ENCODE measurements around the gene FAM219A.
"Not testable (repeated sequence)": the region's sequence is repeated elsewhere in the genome, so short reads cannot be mapped to it uniquely, and the experiment has no call there.

FAM219A gene

DNA sequence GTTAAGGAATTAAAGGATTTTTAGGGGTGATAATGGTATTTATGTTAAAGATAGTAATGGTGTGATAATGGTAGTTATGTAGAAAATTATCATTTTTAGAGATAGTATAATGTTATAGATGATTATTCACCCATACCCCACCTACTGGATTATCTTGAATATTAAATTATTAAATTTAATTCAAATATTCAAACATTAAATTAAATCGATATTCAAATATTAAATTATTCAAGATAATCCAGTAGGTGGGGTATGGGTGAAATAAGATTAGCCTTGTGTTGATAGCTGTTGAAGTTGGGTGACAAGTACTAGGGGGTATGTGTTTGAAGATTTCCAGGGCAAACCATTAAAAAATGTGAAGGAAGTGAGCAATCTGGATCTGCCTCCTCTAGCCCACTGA lies 15.6 kb downstream of the FAM219A start:
- no peak for DNase-seq

DNA sequence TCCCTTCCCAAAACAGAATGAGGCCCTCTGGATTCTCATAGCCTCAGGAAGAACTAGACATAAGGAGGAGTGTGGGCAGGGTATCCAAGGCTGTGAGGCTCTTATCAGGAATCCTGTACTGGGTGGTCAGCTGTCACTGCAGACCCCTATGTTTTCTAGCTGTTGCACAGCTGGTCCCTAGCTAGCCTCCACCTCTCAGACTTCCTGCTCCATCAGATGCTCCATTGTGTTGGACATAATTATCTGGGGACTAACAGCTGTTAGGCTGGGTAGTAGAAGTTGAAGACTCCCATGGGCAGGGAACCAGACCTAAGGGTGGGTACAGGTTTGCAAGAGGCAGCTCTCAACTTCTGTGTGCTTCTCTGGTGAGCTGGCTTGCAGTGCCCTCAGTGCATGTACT lies 18.4 kb downstream of the FAM219A start:
- DNase-seq, result no peak

DNA sequence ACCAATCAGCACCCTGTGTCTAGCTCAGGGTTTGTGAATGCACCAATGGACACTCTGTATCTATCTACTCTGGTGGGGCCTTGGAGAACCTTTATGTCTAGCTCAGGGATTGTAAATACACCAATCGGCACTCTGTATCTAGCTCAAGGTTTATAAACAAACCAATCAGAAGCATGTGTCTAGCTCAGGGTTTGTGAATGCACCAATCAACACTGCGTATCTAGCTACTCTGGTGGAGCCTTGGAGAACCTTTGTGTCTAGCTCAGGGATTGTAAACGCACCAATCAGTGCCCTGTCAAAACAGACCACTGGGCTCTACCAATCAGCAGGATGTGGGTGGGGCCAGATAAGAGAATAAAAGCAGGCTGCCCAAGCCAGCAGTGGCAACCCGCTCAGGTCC lies 19.9 kb downstream of the FAM219A start:
- DNase-seq, result not testable (repeated sequence)

DNA sequence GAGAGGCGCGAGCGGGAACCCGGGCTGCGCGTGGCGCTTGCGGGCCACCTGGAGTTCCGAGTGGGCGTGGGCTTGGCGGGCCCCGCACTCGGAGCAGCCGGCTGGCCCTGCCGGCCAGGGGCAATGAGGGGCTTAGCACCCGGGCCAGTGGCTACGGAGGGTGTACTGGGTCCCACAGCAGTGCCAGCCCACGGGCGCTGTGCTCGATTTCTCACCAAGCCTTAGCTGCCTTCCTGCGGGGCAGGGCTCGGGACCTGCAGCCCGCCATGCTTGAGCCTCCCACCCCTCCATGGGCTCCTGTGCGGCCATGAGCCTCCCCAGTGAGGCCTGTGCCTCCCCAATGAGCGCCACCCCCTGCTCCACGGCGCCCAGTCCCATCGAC lies 20.5 kb downstream of the FAM219A start:
- not testable (repeated sequence) for DNase-seq

DNA sequence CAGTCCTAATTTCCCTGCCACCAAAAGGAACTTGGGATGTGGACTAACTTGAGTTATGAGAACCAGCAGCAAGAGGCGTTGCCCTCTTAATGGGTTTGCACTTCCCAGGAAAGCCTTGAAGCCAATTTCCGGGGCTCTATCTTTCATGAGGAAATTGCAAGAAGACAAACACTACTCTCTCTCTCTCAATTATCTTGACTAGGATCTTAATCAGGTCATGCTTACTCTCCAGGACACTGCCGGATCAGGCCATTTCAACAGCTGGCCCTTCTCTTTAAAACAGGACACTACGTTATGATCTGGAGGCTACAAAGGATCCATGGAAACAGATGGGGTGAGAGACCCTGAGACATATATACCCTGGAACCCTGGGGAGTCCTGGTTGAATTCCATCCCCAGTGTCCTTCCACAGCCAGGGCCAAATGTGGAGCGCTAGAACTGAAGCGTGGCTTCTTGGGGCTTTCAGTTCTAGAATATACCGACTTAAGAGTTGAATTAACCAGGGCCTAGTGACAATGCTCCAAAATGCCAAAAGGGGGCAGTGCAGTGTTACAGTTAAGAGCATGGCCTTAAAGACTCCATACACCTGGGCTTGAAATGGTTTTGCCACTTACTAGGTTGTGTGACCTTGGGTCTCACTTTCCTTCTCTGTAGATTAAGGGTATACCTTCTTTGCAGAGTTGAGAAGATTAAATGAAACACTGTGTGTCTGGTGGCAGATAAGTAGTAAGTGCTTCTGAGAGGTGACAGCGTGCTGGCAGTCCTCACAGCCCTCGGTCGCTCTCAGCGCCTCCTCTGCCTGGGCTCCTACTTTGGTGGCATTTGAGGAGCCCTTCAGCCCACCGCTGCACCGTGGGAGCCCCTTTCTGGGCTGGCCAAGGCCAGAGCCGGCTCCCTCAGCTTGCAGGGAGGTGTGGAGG lies 21.1 kb downstream of the FAM219A start:
- peak; percentile 21 to 37 for DNase-seq

DNA sequence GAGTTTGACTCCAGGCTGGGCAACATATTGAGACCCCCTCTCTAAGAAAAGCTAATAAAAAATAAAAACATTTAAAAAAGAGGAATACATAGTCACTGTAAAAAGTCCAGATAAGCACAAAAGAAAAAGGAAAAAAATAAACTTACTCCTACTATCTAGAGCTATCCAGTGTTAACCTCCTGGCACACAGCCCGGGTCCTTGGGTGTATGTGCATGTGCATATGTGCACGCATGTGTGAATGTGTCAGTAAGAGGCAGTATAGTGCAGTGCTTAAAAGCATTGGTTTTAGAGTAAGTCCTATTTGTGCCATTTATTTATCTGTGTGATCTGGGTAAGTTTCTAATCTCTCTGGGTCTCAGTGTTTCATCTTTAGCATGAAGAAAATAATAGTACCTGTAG lies 26.7 kb downstream of the FAM219A start:
- DNase-seq, result no peak

DNA sequence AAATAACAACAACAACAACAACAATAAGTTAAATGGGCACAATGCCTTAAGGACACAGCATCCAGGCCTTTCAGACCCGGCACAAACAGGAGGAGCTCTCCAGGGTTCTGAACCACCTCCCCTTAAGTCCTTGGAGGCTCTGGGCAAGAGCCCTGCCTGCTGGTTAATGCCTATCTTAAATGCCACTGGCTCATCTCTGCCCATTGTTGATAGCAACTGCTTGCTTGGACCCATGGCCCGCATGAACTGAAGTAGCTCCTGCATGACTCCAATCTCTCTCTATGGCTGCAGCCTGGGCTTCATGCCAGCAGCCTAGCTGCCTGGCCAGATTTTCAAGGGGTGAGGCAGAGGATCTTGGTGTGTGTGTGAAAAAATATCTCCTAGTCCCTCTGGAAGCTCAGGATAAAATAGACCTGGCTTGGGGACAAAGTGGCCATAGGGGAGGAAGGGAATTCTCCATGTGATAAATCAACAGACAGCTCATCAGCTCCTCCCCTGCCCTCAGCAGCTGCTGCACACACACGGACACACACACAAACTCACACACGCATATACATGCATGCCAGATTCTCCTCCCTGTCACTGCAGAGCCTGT lies 27.4 kb downstream of the FAM219A start:
- DNase-seq, result no peak

DNA sequence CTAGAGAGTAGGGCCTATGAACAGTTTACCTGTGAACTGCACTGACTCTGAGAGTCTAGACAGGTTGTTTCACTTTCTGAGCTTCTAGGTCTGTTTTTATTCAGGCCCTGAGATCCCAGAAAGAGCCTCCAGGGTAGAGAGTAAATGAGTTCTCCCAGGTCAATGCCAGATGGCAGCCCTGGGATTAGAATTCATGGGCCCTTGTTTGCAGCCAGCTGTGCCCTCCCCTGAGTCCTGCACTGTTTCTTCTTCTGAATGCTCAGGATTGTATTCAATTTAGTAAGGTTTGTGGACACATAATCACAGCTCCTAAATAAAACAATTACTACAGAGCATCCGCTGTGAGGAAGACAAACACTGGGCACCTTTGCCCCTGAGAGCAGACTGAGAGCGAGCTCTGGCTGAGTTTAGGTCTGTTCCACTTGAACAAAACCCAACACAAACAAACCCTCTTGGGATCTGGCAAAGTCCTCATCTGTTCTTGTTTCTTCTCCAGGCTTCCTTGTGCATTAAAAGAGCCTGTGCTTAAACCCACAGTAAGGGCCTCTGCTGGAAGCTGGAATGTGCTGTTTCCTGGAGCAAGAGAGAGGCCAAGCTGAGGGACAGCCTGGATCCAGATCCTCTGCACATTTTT lies 29.9 kb downstream of the FAM219A start:
- DNase-seq, result peak in 1 of 2 donors; percentile 35

DNA sequence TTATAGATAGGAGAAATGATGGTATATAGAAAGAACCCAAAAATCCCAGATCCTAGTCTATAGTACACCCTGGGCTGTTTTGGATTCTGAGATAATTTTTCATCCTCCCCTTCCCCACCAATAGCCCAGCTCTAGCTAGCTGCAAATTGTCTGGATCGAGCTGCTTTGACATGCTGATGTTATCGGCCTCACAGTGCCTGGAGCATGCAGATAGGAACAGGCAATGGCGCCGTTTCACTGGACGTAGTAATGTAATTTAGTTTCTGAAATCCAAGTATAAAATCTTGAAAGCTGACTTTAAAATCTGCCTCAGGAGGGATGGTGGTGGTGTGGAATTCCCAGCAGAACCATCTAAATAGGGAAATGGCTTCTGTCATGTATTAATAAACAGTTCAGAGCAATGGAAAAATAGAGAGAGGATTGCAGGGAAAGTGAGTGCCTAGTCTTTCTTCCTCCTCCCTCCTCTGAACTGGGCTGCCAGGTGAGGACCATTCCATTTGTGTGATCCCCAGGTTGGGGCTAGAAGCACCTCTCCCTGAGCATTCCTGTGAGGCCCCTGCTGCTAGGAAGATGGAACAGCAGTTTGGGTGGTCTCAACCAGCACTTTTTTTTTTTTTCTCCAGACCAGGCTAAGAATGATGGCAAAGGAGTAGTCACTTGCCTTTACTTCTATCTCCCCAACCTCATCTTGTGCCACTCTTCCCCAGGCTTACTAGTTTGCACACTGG lies 31.9 kb downstream of the FAM219A start:
- DNase-seq, result no peak

DNA sequence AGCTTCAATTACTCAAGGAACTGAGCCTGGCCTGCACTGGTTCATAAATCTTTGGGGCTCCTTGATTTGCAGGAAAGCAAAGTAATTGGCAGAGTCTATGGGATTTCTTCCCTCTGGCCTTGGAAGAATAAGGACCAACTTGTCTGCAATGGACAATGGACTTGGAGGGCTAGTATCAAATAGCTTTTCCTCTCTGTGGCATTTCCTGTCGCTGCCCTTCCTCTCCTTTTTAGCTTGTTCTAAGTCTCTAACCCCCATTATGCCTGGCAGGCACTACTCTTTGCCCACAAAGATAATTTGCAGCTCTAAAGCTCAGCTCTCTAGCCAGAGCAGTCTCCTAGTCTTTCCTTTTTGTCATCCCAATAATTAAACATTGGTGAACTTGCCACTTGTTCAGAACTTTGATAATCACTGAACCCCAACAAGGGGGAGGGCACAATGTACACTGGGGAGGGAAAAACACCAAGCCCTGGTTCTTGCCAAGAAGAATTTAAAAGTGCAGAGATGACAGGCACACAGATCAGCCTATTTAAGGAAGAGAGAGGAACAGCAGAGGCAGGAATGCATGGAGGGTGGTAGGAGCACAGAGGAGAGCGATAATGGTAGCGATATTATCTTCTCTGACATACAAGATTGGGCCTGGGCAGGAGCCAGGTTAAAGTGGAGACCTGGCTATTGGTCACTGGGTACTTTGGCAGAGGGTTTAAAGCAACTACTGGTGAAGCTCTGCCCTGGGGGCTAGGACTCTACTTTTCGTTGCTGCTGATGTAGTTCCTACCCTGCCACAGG lies 38.5 kb downstream of the FAM219A start:
- no peak for DNase-seq

DNA sequence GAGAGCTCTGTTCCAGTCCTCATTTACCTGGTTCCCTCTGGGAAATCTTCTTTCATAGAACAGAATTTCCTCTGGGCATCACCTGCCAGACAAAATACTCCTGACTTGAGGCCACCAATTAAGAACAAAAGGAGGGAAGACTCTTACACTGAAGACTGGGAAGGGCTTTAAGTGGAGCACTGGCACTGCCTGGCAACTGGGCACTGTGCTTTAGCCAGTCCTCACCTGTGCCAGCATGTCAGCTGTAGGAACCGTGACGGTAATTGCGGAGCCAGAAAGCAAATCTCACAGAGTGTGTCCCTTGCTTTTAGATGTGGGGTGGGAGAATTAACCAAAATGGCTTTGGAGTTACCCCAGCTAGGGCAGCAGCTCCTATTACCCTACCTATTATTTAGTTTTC lies 40.6 kb downstream of the FAM219A start:
- no peak for DNase-seq

DNA sequence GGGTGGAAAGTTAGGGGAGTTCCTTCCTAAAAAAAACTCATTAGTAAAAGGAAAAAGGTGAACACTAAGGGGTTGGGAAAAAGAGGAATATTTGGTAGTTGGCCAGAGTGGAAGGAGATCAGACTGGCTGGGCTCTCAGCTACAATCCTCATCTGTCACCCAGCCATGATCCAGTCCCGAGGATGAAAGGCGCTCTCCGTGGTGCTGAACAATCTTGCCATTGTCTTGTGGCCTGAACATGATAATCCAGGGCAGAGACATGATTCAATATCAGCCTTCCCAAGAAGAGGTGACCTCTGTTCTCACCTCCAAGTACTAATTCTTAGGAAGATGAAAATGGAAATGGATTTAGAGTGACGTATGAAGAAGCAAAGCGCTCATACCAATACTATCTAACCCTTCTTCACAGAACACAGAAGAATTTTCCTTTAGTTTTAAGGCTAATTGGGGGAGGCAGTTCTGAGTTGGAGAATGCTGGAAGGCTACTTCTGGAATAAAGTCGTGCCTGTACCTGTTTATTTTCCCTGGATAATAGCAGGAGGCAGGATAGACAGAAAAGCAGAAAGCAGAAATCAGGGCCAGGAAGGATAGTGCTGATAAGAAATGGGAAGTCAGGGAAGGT lies 45.0 kb downstream of the FAM219A start:
- DNase-seq, result peak in 1 of 2 donors; percentile 15

DNA sequence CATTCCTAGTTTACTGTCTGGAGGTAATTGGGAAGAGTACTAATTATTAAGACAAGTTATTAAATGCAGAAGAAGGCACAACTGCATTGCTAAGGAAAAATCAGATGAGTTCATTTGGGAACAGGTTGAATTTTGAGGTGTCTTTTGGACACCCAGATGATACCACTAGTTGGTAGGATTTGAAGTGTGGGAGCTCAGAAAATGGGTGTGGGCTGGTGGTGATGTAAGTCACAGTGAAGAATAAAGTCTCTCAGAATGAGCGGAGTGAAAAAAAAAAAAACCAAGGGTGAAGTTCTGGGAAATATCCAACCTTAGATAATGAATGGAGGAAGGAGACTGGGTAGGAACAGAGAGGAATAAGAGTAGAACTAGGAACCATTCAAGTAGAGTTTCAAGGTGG lies 46.0 kb downstream of the FAM219A start:
- DNase-seq, result no peak

DNA sequence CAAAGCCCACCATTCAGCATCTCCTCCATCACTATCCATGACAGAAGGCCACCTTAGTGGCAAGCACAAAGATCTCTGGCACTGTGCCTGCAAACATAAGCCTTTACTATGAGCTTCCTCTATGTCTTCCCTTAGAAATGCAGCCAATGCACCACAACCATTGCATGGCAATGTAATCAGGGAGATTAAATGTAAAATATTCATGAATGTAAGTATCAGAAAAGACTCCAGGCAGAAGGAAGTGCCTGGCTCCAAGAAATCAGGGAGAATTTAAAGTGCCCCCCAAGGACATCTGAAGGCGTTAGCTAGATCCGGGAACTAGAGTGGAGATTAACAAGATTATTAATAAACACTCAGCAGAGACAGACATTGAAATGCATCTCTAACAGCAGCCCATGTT lies 49.2 kb downstream of the FAM219A start:
- DNase-seq, result no peak

DNA sequence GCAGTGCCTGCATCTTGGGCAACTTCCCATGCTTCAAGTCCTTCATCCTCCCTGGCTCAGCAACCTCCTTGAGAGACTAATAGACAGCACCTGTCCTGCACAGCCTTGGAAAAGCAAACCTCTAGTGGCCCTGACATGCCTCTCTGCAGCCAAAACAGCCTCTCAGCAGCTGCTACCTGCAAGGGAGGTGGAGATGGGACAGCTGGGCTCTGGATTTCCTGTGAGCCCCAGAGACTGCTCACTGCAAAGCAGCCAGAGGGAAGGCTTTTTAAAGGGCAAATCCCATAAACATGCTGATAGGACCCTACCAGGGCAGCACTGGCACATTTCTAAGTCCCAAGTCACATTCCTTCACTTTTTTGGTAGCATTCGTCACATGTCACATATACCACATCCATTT lies 50.2 kb downstream of the FAM219A start:
- no peak for DNase-seq

DNA sequence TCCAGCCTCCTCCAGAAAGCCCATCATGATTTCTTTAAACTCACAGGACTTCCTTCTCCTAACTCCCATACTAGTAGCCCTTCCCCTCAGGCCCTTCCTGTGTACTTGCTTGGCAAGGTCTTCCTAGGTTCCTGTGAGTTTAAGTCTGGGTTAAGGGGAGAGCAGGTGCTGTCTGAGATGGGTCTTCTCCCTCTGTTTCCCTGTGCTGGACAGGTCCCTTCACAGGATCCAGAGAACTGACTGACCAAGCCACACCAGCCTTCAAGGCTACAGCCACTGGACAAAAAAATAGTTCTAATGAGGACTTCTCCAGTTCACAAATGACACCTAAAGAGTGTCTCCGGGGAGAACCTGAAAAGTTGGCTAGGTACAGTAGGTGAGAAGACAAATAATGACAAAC lies 52.2 kb downstream of the FAM219A start:
- no peak for DNase-seq

DNA sequence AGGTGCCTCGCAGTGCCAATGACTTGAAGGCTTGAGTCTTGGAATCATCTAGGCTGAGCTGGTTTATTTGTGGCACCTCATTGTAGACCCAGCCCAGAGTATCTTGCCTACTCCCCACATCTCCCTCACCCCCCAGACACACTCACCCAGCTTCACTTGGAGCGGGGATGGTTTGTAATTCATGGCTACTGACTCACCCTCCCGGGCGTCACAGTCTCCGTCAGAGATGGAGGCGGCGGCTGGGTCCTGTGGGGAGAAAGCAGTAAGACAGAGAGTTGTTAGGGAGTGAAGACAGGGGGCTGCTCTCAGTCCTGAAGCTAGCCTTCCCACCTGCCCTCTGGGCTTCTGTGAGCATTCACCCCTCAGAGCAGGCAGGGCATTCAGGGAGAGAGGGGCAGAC lies 52.7 kb downstream of the FAM219A start:
- no peak for DNase-seq

DNA sequence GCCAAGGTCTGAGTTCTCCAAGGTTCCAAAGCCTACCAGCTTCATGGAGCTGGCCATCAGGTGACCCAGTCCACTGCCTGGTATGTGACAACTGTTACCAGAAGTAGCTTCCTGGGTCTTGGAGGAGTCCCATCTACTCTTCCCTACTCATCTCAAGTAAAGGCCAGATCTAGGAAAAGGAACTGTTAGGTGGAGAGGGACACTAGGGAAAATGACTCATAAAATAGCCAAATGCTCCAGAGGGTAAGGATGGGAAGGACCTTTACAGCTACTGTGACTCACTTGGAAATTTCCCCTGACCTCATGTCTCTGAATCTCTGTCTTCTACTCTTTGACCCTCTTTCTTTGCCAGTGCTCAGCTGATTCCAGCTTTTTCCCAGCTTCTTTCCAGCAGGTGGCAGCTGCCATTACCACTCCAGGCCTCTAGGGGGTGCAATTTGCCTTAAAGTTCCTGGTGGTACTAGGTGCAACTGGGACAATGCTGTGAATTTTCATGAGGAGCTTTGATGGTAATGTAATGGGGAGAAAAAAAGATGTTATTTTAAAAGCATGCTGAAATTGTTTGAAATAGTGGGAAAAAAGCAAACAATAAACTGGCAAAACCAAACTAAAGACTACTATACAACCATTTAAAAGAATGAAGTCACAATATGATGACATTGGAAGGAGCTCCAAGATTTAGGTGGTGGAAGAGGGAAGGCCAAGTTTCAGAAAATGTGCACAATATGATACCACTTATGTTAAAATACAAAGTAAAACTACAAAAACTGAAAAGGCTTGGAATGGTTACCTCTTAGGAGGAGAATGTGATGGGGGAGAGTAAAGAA lies 54.6 kb downstream of the FAM219A start:
- DNase-seq, result peak; percentile 40 to 58

DNA sequence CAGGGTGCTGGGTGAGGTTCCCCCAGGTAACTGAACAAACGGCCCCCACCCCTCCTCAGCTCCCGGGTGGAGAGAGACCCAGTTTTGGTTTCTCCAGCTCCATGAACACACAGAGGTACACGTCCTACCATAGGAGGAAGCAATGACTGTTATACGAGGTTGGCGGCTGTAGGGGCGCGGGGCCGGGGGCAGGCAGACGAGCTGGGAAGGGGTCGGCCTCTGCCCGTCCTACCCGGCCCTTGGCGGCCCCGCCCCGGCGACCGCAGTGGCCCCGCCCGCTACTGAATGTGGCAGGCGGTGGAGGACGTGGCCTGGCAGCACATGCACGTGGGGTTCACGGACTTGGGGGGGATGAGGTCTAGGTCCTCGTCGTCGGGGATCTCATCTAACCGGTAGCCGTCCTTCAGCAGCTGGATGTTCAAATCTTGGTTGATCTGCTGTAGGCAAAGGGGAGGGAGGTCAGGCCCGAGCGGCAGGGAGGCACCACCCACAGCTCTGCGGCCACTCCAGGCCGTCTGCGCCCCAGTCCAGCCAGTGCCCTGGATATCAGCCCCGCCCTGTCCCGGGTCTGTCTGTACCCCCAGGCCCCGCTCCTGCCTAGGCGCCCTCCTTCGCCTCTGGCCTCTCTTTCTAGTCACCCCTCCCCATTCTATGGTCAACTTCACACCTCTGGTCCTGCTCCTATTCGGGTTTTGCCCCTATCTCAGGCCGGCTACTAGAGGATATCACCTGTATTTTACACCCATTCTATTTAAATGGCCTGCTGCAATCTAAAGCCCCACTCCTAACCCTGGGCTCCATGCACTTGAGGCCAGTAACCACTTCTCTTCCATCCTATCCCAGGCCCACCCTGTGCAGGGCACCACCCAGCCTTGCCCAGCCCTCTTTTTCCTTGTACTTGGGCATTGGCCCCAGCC lies 57.4 kb downstream of the FAM219A start:
- DNase-seq, result no peak

DNA sequence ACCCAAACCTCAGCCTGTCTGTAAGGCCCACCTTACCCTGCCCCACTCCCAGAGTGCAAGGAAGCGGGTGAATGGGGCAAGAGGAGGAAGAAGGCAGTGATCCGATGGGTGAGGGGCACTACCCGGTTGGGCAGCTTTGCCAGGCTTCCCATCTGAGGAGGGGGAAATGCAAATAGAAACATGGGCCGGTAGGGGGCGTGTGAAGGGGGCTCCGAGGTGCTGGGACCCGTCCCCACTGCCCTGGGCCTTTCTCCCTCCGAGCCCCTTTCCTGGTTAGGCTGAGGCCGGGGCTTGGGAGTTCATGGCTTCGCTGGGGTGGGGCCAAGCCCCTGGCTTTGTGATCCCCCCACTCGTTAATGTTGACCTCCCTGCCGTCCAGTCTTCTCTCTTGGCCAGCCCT lies 58.1 kb downstream of the FAM219A start:
- DNase-seq, result no peak

Data from hippocampal formation (tissue), 2 donors.